ENCODE results near the gene ITPKC. TPM values are rescaled to one million over a fixed set of nuclear protein-coding genes. Genes with fewer than 3 reads are reported as not detected.
"Not testable (repeated sequence)": the region's sequence is repeated elsewhere in the genome, so short reads cannot be mapped to it uniquely, and the experiment has no call there.

Gene ITPKC
- total RNA-seq, 2 donors from 2014 or later = 12.4 to 17.6 TPM

DNA sequence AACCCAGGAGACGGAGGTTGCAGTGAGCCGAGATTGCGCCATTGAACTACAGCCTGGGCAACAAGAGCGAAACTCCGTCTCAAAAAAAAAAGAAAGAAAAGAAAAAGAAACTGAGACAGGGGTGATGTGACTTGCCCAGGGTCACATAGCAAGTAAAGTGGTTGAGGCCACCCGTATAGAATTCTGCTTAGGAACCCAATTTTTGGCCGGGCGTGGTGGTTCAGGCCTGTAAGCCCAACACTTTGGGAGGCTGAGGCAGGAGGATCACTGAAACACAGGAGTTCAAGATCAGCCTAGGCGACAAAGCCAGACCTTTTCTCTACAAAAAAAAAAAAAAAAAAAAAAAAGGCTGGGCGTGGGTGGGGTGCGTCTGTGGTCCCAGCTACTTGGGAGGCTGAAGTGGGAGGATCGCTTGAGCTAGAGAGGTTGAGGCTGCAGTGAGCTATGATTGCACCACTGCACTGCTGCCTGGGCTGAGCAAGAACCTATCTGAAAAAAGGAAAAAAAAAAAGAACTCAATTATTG, 35.4 kb downstream of the ITPKC start:
- intact Hi-C loops (cut with DNase I) = loop anchor here in 1 of 2 donors (5.0 kb wide), 1 partner anchor 35 kb away; the partner anchor contains the start of genes COQ8B and ITPKC
- DNase-seq = no peak
- ATAC-seq = no peak

DNA sequence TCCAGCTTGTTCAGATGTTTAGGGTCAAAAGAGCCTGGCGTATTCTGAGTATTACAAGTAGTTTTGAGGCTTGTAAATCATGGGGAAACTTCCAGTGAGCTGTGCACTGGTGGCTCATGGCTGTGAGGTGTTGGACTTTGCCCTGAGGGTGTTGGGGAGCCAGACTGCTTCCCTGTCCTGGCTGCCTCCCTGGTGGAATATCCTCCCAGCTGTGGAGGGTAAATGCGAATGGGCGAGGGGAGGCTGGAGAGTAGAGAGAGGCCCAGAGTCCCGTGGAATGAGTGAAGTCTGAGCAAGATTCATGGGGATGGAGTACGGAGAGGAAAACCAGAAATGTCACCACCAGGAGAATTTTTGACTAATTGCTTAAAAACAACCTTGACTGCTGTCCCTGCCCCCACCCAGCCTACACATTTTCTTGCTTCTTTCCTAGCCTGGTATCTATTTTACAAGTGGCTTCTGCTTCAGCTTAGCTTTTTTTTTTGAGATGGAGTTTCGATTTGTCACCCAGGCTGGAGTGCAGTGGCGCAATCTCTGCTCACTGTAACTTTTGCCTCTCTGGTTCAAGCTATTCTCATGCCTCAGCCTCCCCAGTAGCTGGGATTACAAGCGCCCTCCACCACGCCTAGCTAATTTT, 37.8 kb downstream of the ITPKC start:
- DNase-seq (no peak), ATAC-seq (no peak)
- intact Hi-C loops (cut with DNase I) = loop anchor here in 1 of 2 donors (5.0 kb wide), 1 partner anchor 37 kb away; the partner anchor contains the start of genes COQ8B and ITPKC

DNA sequence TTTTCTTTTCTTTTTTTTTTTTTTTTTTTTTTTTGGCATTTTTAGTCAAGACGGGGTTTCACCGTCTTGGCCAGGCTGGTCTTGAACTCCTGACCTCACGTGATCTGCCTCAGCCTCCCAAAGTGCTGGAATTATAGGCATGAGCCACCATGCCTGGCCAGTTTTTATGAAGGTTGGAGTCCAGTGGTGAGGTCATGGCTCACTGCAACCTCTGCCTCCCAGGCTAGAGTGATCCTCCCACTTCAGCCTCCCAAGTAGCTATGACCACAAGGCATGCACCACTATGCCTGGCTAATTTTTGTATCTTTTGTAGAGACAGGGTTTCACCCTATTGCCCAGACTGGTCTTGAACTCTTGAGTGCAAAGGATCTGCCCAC, 38.3 kb downstream of the ITPKC start:
- intact Hi-C loops (cut with DNase I) = no loop called here
- ATAC-seq = no peak
- no peak for DNase-seq

DNA sequence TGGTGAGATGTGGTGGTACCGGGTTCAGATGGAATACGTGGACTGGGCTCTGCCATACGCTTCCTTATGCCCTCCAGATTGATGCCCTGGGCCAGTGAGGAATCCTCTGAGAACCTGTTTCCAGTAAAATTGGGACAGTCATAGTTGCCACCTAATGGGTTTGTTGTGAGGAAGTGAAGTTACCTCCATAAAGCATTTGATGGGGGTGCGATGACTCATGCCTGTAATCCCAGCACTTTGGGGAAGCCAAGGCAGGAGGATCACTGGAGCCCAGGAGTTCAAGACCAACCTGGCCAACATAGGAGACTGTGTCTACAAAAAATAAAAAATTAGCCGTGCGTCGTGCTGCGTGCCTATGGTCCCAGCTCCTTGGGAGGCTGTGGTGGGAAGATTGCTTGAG, 38.9 kb downstream of the ITPKC start:
- intact Hi-C loops (cut with DNase I) = no loop called here
- DNase-seq (no peak), ATAC-seq (no peak)

DNA sequence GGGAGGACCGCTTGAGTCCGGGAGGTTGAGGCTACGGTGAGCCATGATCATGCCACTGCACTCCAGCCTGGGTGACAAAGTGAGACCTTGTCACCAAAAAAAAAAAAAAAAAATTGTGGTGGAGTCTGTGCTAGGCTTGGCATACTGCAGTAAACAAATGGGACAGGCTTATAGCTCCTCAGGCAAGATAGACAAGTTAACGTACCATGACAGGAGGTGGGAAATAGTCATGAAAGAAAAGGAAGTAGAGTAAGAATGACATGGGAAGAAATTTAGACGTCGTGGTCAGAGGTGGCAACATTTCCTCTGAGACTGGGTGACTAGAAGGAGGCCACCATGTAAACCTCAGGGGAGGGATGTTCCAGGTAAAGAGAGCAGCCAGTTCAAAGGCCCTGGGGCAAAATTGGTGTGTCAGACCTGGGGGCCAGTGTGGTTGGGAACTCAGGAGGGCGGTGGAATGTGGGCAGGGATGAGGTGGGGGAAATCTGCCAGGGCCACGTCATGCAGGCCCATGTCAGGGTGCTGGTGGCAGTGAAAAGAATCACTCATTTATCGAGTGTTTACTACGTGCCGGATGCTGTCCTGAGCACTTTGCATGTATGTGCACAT, 39.7 kb downstream of the ITPKC start:
- ATAC-seq (no peak), DNase-seq (no peak)
- intact Hi-C loops (cut with DNase I) = no loop called here

DNA sequence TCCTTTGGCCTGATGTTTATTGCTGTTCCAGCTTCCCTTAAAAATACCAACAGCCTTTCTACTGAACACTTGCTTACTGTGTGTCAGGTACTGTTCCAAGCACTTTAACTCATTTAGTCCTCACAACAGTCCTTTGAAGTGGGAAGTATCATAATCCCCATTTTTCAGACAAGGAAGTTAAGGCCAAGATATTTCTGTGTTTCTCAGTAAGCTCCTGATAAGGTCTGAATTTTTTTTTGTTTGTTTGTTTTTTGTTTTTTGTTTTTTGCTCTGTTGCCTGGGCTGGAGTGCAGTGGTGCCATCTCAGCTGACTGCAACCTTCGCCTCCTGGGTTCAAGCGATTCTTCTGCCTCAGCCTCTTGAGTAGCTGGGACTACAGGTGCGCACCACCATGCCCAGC, 41.6 kb downstream of the ITPKC start:
- no peak for ATAC-seq
- intact Hi-C loops (cut with DNase I) = no loop called here
- DNase-seq = no peak

DNA sequence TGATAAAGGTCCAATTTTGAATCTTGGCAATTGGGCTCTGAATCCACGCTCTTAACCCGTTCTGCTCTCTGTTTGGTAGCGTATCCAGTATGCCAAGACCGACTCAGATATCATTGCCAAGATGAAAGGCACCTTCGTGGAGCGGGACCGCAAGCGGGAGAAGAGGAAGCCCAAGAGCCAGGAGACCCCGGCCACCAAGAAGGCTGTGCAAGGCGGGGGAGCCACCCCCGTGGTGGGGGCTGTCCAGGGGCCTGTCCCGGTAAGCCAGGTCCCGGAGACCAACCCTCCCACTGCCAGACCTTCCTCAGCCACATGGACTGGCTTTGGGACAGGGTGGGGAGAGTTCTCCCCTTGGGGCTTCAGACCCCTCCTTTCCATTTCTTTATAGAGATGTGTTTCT, 42.4 kb downstream of the ITPKC start:
- intact Hi-C loops (cut with DNase I) = no loop called here
- no peak for DNase-seq
- no peak for ATAC-seq

DNA sequence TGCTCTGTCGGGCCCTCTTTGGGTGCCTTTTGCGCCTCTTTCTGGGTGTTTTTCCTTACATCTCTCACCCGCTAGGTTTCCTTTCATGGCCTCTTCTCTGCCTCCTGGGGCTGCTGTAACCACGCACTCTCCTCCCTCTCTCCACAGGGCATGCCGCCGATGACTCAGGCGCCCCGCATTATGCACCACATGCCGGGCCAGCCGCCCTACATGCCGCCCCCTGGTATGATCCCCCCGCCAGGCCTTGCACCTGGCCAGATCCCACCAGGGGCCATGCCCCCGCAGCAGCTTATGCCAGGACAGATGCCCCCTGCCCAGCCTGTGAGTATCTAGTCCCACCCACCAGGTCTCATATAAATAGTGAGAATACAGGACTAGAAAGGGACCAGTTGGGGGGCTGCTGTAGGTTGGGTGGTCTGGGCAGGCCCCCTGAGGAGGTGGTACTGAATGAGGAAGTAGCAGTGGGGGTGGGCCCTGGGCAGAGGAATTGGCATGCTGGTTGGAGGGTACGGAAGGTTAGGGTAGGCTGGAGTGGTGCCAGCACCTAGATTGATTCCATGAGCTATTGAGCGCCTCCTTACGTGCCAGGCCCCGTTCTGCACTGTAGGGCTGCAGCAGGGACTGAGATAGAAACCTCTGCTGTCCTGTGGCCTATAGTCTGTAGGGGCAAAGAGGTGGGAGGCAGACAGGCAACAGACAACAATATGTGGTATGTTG, 46.0 kb downstream of the ITPKC start:
- intact Hi-C loops (cut with DNase I) = no loop called here

DNA sequence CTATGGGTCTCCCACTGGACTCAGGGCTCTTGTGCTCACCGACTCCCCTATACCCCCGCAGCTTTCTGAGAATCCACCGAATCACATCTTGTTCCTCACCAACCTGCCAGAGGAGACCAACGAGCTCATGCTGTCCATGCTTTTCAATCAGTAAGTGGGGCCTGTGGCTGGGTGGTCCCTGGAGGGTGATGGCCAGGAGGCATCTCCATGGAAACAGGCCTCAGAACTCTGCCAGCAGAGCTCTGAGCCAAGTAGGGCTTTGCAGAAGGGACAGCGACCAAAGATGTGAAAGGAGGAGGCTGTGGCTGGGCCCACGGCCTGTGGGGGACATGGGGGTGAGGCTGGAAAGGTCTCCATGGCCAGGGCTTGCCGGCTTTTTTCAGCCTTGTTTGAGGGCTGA, 46.6 kb downstream of the ITPKC start:
- DNase-seq (no peak), ATAC-seq (no peak)
- intact Hi-C loops (cut with DNase I) = no loop called here

More for the DNA sequence above, 46.0 kb downstream of the ITPKC start:
- DNase-seq (no peak), ATAC-seq (no peak)

DNA sequence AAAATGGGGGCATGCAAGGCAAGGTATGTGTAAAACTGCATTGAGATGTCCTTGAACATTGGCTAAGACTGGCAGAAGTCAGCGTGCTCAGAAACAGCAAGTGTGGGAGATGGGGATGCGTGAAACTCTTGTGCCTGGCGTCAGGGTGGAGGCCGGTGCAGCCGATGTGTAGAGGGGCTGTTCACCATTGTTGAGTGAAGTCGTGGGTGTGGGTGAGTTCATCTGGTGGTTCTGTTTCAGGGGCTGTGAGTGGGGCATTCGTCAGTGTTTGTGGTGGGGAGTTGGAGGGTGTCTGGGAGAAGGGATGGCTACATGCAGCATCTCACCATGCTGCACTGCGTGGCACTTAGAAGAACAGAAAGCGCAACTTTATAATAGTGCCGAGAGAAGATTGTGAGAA, 47.1 kb downstream of the ITPKC start:
- DNase-seq = no peak
- intact Hi-C loops (cut with DNase I) = no loop called here
- no peak for ATAC-seq

DNA sequence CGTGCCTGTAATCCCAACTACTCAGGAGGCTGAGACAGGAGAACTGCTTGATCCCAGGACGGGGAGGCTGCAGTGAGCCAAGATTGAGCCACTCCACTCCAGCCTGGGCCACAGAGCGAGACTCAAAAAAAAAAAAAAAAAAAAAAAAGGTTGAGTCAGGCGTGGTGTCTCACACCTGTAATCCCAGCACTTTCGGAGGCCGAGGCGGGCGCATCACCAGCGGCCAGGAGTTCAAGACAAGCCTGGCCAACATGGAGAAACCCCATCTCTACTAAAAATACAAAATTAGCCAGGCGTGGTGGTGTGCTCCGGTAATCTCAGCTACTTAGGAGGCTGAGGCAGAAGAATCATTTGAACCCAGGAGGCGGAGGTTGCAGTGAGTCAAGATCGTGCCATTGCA, 49.5 kb downstream of the ITPKC start:
- DNase-seq; ATAC-seq; intact Hi-C loops (cut with DNase I): not testable (repeated sequence)

DNA sequence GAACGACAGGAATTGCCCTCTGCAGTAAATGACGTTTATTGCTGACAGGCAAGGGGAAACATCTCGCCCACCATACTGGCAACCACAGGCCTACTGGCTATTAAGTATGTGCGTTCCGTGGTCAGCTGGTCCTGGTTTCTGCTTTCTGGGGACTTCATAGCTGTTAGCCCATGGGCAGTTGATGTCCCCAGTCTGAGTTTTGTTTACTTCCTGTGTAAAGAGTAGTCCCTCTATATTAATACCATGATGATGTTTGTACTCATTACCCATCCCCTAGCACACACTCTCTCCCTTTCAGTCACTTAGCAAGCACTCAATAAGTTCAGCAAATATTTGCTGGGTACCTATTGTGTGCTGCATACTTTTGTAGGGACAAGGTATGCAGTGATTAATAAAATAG, 52.0 kb downstream of the ITPKC start:
- no peak for ATAC-seq
- intact Hi-C loops (cut with DNase I) = no loop called here
- no peak for DNase-seq

DNA sequence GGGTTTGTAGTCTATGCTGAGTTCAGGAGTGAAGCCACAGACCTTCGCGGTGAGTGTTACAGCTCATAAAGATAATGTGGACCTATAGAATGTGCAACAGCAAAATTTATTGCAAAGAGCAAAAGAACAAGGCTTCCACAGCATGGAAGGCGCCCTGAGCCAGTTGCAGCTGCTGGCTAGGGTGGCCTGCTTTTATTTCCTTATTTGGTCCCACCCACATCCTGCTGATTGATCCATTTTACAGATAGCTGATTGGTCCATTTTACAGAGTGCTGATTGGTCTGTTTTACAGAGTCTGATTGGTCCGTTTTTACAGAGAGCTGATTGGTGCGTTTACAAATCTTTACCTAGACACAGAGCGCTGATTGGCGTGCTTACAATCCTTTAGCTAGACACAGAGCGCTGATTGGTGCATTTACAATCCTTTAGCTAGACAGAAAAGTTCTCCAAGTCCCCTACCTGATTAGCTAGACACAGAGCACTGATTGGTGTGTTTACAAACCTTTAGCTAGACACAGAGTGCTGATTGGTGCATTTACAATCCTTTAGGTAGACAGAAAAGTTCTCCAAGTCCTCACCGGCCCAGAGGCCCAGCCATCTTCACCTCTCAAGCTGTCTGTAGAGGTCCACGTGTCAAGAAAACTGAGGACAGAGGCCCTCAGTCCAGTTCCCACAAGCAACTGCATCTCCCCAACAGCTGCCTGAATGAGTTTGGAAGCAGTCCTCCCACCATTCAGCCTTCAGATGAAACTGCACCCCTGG, 54.4 kb downstream of the ITPKC start:
- intact Hi-C loops (cut with DNase I); DNase-seq; ATAC-seq: not testable (repeated sequence)

DNA sequence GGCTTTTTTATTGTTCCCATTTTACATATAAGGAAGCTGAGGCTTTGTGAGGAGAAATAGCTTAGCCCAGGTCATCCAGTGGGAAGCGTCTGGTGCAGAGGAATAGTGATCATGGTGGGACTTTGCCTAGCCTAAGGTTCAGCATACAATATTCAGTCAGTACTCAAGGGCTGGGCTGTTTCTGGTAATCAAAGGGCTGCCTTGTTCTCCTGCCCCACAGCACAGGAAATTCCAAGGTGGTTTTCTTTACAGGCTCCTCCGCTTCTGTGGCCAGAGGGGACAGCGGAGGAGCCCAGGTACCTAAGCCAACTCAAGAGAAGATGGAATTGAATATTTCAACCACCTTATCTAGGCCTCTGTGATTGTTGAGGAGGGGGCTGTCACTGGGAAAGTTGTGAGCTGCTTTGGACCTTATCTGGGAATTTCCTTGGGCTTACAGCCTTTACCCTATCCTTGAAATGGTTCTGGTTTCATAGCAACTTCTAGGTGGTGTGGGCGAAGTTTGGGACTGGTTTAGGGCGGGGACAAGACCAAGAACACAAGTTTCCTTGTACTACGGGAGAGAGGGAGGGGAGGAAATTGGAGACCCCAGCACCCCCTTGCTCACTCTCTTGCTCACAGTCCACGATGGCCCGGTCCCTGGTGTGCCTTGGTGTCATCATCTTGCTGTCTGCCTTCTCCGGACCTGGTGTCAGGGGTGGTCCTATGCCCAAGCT, 58.2 kb downstream of the ITPKC start, which contains the start of gene MIA:
Gene MIA, plus strand, starts transcription at position 606 of the 716 bp plus-strand sequence. Its CDS starts 22 bp downstream, at position 628.
- no peak for DNase-seq
- no peak for ATAC-seq
- intact Hi-C loops (cut with DNase I) = no loop called here

DNA sequence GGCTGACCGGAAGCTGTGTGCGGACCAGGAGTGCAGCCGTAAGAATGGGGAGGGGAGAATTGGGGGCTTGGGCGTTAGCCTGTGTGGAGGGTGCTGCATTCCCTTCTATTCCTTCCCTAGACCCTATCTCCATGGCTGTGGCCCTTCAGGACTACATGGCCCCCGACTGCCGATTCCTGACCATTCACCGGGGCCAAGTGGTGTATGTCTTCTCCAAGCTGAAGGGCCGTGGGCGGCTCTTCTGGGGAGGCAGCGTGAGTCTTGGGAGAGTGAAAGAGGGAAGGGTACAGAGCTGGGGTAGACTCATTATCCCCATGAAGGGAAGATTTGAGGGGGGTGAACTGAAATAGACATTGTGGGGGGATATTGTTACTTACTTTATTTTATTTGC, 58.7 kb downstream of the ITPKC start:
- intact Hi-C loops (cut with DNase I) = no loop called here
- no peak for ATAC-seq
- DNase-seq = no peak

DNA sequence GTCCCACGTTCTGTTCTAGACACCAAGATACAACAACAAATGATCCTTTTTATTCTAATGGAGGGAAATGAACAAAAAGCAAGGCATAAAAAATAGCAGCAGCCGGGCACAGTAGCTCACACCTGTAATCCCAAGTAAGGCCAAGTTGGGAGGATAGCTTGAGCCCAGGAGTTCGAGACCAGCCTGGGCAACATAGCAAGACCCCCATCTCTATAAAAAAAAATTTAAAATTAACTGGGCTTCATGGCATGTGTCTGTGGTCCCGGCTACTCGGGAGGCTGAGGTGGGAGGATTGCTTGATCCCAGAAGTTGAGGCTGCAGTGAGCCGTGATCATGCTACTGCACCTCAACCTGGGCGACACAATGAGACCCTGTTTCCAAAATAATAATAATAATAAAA, 59.5 kb downstream of the ITPKC start:
- no peak for ATAC-seq
- intact Hi-C loops (cut with DNase I) = no loop called here
- DNase-seq = no peak

DNA sequence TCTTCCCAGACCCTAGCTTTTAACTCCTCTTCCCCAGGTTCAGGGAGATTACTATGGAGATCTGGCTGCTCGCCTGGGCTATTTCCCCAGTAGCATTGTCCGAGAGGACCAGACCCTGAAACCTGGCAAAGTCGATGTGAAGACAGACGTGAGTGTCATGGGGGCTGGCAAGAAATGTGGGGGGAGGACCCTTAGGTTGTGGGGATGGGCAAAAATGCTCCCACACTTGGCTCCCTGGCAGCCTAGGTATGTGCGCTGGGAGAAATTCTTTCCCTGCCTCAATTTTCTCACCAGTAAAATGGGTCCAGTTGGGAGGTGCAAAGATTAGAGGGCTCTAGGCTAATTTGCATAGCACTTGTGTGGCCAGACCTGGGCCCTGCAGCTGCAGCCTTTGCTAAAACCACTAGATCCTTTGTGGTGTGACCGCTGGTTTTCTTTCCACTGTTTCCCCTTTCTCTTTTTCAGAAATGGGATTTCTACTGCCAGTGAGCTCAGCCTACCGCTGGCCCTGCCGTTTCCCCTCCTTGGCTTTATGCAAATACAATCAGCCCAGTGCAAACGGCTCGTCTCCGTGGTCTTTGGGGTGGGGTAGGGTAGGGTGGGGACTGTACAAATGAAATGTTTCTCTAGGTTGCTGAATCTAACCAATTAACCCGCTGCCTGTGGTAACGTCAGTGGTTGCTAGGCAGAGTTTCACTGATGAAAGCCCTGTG, 60.2 kb downstream of the ITPKC start:
- DNase-seq (peak; percentile 87), ATAC-seq (peak; percentile 83 to 85)
- intact Hi-C loops (cut with DNase I) = no loop called here

DNA sequence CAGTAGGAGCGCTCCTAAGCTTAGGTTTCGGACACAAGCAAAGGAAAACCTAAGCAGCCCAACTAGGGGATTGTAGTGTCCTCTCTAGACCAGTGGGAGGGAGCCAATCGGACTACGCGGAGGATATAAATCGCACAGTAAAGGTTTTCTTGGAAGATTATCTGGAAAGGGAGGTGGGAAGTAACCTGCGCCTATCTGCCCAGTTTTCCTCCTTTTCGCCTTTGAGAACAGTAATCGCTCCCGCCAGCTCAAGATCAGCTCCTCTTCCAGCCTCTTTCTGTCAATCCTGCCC, 60.7 kb downstream of the ITPKC start:
- no peak for ATAC-seq
- intact Hi-C loops (cut with DNase I) = no loop called here
- DNase-seq = no peak

Data from left cardiac atrium (tissue), 4 donors.